GM12874 (cell line): ENCODE results near the gene ZNF134.

Experiments used
- TF ChIP-seq, protein P1 (sequence below): IDR thresholded peaks from 2 replicates; pipeline ENCODE4 v1.5.1; 2011; ENCODE audit warnings: low read depth, mild to moderate bottlenecking, control low read depth, low read length, moderate library complexity; ENCODE audit not compliant: insufficient read depth

ZNF134 gene

DNA sequence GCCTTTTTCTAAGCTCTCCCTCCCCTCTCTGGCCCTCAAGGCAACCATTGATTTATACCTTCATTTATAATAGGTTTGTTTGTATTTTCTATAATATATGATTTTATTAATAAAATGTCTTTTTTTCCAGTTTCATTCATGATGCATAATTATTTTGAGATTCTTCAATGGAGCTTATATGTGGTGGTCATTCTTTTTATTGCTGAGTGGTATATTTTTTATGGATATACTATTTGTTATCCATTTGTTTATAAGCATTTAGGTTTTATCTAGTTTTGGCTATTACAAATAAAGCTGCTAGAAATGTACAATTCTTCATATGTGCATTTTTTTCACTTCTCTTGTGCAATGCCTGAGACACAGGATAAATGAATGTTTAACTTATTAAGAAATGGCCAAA, 29.7 kb downstream of the ZNF134 start:
- TF ChIP-seq, protein P1, sequence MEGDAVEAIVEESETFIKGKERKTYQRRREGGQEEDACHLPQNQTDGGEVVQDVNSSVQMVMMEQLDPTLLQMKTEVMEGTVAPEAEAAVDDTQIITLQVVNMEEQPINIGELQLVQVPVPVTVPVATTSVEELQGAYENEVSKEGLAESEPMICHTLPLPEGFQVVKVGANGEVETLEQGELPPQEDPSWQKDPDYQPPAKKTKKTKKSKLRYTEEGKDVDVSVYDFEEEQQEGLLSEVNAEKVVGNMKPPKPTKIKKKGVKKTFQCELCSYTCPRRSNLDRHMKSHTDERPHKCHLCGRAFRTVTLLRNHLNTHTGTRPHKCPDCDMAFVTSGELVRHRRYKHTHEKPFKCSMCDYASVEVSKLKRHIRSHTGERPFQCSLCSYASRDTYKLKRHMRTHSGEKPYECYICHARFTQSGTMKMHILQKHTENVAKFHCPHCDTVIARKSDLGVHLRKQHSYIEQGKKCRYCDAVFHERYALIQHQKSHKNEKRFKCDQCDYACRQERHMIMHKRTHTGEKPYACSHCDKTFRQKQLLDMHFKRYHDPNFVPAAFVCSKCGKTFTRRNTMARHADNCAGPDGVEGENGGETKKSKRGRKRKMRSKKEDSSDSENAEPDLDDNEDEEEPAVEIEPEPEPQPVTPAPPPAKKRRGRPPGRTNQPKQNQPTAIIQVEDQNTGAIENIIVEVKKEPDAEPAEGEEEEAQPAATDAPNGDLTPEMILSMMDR = no peak

GRCh38 chr19:57648331-57649003, 34.4 kb downstream of the ZNF134 start:
- TF ChIP-seq, protein P1 = no peak

DNA sequence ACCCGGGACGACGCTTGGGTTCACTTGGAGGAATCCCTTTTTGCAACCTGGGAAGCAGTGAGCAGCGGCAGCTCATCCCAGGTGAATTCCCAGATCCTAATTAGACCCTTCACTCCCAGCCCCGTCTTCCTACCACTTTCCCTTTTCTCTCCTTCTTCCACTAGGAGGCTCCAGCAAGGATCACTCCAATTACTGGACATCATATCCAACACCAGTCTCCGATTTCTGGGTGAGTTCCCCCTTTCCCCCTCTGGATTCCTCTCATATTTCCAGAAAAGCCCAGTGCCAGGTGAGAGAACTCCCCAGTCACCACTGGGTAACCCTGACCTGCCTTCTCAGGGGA, 37.6 kb downstream of the ZNF134 start:
- TF ChIP-seq, protein P1 = no peak

GRCh38 chr19:57653689-57654088, 39.6 kb downstream of the ZNF134 start:
- TF ChIP-seq, protein P1 = no peak

- TF ChIP-seq, protein P1 = no peak
Observed at GRCh38 chr19:57655443-57655842, 41.4 kb downstream of the ZNF134 start.

DNA sequence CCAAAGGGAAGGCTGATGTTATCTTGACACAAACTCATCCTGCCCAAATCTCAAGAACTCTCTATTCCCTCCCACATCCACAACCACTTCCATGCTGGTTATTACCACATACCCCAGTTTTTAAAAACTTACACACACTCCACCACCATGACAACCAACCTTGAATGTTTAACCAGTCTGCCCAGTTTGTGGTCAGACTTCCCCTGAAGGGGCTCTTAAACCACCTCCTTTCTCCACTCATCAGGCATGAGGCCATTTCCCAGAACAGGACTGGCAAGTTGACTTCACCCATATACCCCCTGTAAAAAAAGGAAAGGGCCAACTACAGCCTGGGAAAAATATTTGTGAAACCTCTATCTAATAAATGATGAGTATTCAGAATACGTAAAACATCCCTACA, 42.3 kb downstream of the ZNF134 start:
- TF ChIP-seq, protein P1 = no peak

DNA sequence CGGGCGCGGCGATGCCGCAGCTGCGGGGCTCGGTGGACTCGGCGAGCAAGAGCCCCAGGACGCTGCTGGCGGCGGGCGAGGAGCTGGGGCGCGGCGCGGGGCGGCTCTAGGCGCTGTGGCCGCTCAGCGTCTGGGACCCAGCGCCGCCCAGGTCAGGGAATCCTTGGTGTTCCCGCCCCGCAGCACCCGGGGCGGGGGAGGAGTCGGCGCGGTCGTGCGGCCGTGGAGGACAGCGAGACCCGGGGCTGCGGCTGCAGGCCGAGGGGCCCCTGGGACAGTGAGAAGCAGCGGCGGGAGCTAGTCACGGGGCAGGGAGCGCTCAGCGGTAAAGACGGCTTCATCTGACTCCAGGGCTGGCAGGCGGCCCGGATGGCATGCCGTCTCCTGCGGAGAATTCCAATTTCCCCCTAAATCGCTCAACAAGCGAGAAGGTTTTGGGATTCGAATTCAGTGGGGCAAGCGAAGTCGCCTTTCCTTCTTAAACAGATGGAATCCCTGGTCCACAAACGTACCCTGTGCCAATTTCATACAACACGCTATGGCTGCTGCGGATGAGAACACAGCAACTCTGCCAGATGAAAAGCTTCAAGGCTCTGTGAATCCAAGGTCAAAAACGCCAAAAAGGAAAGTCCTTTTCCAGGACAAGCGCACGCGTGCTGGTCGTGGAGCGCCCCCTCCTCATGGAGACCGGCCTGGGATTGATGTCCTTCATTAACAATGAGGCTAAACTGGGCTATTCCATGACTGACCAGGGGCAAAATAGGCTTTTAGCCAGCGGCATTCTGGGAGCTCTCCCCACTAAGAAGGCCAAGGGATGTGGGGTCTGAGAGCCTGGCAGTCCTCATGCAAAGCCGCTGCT, 50.5 kb downstream of the ZNF134 start:
- TF ChIP-seq, protein P1 = no peak
